OCI-LY3 (cell line): Measurements from ENCODE around the gene PPP2R5C.

Experiments
- EZH2phosphoT487 ChIP-seq: fragments of 200-600 bp; shearing (Covaris generic); IDR thresholded peaks from 2 replicates; pipeline ENCODE4 v1.6.1; 2018; ENCODE audit warnings: antibody characterized with exemption, mixed run types, low read depth
- TF ChIP-seq, protein P1 (sequence below): fragments of 200-600, 300-600 bp; sonication (generic); IDR thresholded peaks from 2 replicates; pipeline ENCODE4 v1.5.1; 2014; ENCODE audit warnings: antibody characterized with exemption, low read length, low read depth

- TF ChIP-seq, protein P1, sequence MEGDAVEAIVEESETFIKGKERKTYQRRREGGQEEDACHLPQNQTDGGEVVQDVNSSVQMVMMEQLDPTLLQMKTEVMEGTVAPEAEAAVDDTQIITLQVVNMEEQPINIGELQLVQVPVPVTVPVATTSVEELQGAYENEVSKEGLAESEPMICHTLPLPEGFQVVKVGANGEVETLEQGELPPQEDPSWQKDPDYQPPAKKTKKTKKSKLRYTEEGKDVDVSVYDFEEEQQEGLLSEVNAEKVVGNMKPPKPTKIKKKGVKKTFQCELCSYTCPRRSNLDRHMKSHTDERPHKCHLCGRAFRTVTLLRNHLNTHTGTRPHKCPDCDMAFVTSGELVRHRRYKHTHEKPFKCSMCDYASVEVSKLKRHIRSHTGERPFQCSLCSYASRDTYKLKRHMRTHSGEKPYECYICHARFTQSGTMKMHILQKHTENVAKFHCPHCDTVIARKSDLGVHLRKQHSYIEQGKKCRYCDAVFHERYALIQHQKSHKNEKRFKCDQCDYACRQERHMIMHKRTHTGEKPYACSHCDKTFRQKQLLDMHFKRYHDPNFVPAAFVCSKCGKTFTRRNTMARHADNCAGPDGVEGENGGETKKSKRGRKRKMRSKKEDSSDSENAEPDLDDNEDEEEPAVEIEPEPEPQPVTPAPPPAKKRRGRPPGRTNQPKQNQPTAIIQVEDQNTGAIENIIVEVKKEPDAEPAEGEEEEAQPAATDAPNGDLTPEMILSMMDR: no peak
- no peak for TF ChIP-seq EZH2phosphoT487
These were observed 101.2 kb downstream of the PPP2R5C start for GRCh38 chr14:101862711-101863110.
